Measurements from ENCODE around the gene ACTR8. TPM values are rescaled to one million over a fixed set of nuclear protein-coding genes. Genes with fewer than 3 reads are reported as not detected.
A peak's percentile ranks its signal among the peaks of the same experiment; 100 is the strongest.

Gene ACTR8
- total RNA-seq, 1 donor from 2014 or later: 20.9 TPM

- no peak overlapping the region for H3K9ac ChIP-seq (ENCODE audit: low read depth in 1 of 3, low read length in 3 of 3)
- H3K9me3 ChIP-seq (ENCODE audit: control insufficient read depth in 3 of 3, low read length in 3 of 3): no peaks in the 10 kb centered on the region
- no peaks in the 10 kb centered on the region for H3K27me3 ChIP-seq (ENCODE audit: control insufficient read depth in 3 of 3, insufficient read depth in 3 of 3, low read length in 3 of 3)
- H3K4me3 ChIP-seq (ENCODE audit: low read length in 3 of 3): no peak overlapping the region
- H3K27ac ChIP-seq (ENCODE audit: low read depth, low read length): no peak overlapping the region
- peaks cover 25 to 72% (median 41%) of the 10 kb centered on the region in 3 donors for H3K36me3 ChIP-seq (ENCODE audit: control insufficient read depth in 3 of 3, insufficient read depth in 3 of 3, low read length in 3 of 3)
- no peaks in the 10 kb centered on the region for H3K4me1 ChIP-seq (ENCODE audit: control insufficient read depth in 3 of 3, insufficient read depth in 3 of 3, low read length in 3 of 3)
Observed at GRCh38 chr3:53865732-53866499, 16.0 kb downstream of the ACTR8 start.

- peaks cover 20 to 67% (median 34%) of the 10 kb centered on the region in 3 donors for H3K36me3 ChIP-seq (ENCODE audit: control insufficient read depth in 3 of 3, insufficient read depth in 3 of 3, low read length in 3 of 3)
- no peaks in the 10 kb centered on the region for H3K4me1 ChIP-seq (ENCODE audit: control insufficient read depth in 3 of 3, insufficient read depth in 3 of 3, low read length in 3 of 3)
- H3K27ac ChIP-seq (ENCODE audit: low read depth, low read length): no peak overlapping the region
- no peak overlapping the region for H3K9ac ChIP-seq (ENCODE audit: low read depth in 1 of 3, low read length in 3 of 3)
- H3K9me3 ChIP-seq (ENCODE audit: control insufficient read depth in 3 of 3, low read length in 3 of 3): no peaks in the 10 kb centered on the region
- H3K27me3 ChIP-seq (ENCODE audit: control insufficient read depth in 3 of 3, insufficient read depth in 3 of 3, low read length in 3 of 3): no peaks in the 10 kb centered on the region
- H3K4me3 ChIP-seq (ENCODE audit: low read length in 3 of 3): no peak overlapping the region
Observed at GRCh38 chr3:53863145-53863544, 18.8 kb downstream of the ACTR8 start.

GRCh38 chr3:53862241-53862640 is 19.7 kb downstream of the ACTR8 start:
- Histone ChIP-seq H3K4me1 (ENCODE audit: control insufficient read depth in 3 of 3, insufficient read depth in 3 of 3, low read length in 3 of 3) (no peaks in the 10 kb centered on the region), H3K9ac (ENCODE audit: low read depth in 1 of 3, low read length in 3 of 3) (no peak overlapping the region), H3K9me3 (ENCODE audit: control insufficient read depth in 3 of 3, low read length in 3 of 3) (no peaks in the 10 kb centered on the region), H3K27ac (ENCODE audit: low read depth, low read length) (no peak overlapping the region), H3K27me3 (ENCODE audit: control insufficient read depth in 3 of 3, insufficient read depth in 3 of 3, low read length in 3 of 3) (no peaks in the 10 kb centered on the region), H3K4me3 (ENCODE audit: low read length in 3 of 3) (no peak overlapping the region), H3K36me3 (ENCODE audit: control insufficient read depth in 3 of 3, insufficient read depth in 3 of 3, low read length in 3 of 3) (peaks cover 20 to 62% (median 27%) of the 10 kb centered on the region in 3 donors)

GRCh38 chr3:53860196-53860595 is 21.8 kb downstream of the ACTR8 start:
- no peak overlapping the region for H3K9ac ChIP-seq (ENCODE audit: low read depth in 1 of 3, low read length in 3 of 3)
- no peaks in the 10 kb centered on the region for H3K4me1 ChIP-seq (ENCODE audit: control insufficient read depth in 3 of 3, insufficient read depth in 3 of 3, low read length in 3 of 3)
- H3K4me3 ChIP-seq (ENCODE audit: low read length in 3 of 3): no peak overlapping the region
- peaks cover 17 to 48% (median 27%) of the 10 kb centered on the region in 3 donors for H3K36me3 ChIP-seq (ENCODE audit: control insufficient read depth in 3 of 3, insufficient read depth in 3 of 3, low read length in 3 of 3)
- H3K27me3 ChIP-seq (ENCODE audit: control insufficient read depth in 3 of 3, insufficient read depth in 3 of 3, low read length in 3 of 3): no peaks in the 10 kb centered on the region
- no peak overlapping the region for H3K27ac ChIP-seq (ENCODE audit: low read depth, low read length)
- H3K9me3 ChIP-seq (ENCODE audit: control insufficient read depth in 3 of 3, low read length in 3 of 3): no peaks in the 10 kb centered on the region

GRCh38 chr3:53859178-53859577 is 22.8 kb downstream of the ACTR8 start:
- Histone ChIP-seq H3K4me3 (ENCODE audit: low read length in 3 of 3) (no peak overlapping the region), H3K9me3 (ENCODE audit: control insufficient read depth in 3 of 3, low read length in 3 of 3) (no peaks in the 10 kb centered on the region), H3K27me3 (ENCODE audit: control insufficient read depth in 3 of 3, insufficient read depth in 3 of 3, low read length in 3 of 3) (no peaks in the 10 kb centered on the region), H3K27ac (ENCODE audit: low read depth, low read length) (no peak overlapping the region), H3K4me1 (ENCODE audit: control insufficient read depth in 3 of 3, insufficient read depth in 3 of 3, low read length in 3 of 3) (no peaks in the 10 kb centered on the region), H3K36me3 (ENCODE audit: control insufficient read depth in 3 of 3, insufficient read depth in 3 of 3, low read length in 3 of 3) (peaks cover 13 to 40% (median 21%) of the 10 kb centered on the region in 3 donors), H3K9ac (ENCODE audit: low read depth in 1 of 3, low read length in 3 of 3) (no peak overlapping the region)

GRCh38 chr3:53858096-53858741 is 23.7 kb downstream of the ACTR8 start:
- H3K9ac ChIP-seq (ENCODE audit: low read depth in 1 of 3, low read length in 3 of 3): no peak overlapping the region
- H3K4me3 ChIP-seq (ENCODE audit: low read length in 3 of 3): no peak overlapping the region
- H3K9me3 ChIP-seq (ENCODE audit: control insufficient read depth in 3 of 3, low read length in 3 of 3): no peaks in the 10 kb centered on the region
- H3K27me3 ChIP-seq (ENCODE audit: control insufficient read depth in 3 of 3, insufficient read depth in 3 of 3, low read length in 3 of 3): no peaks in the 10 kb centered on the region
- H3K27ac ChIP-seq (ENCODE audit: low read depth, low read length): no peak overlapping the region
- no peaks in the 10 kb centered on the region for H3K4me1 ChIP-seq (ENCODE audit: control insufficient read depth in 3 of 3, insufficient read depth in 3 of 3, low read length in 3 of 3)
- H3K36me3 ChIP-seq (ENCODE audit: control insufficient read depth in 3 of 3, insufficient read depth in 3 of 3, low read length in 3 of 3): peaks cover 14 to 30% (median 21%) of the 10 kb centered on the region in 3 donors

GRCh38 chr3:53856964-53857363 is 25.0 kb downstream of the ACTR8 start:
- H3K4me3 ChIP-seq (ENCODE audit: low read length in 3 of 3): no peak overlapping the region
- peaks cover 14 to 22% (median 15%) of the 10 kb centered on the region in 3 donors for H3K36me3 ChIP-seq (ENCODE audit: control insufficient read depth in 3 of 3, insufficient read depth in 3 of 3, low read length in 3 of 3)
- no peaks in the 10 kb centered on the region for H3K4me1 ChIP-seq (ENCODE audit: control insufficient read depth in 3 of 3, insufficient read depth in 3 of 3, low read length in 3 of 3)
- no peaks in the 10 kb centered on the region for H3K27me3 ChIP-seq (ENCODE audit: control insufficient read depth in 3 of 3, insufficient read depth in 3 of 3, low read length in 3 of 3)
- H3K9ac ChIP-seq (ENCODE audit: low read depth in 1 of 3, low read length in 3 of 3): no peak overlapping the region
- no peaks in the 10 kb centered on the region for H3K9me3 ChIP-seq (ENCODE audit: control insufficient read depth in 3 of 3, low read length in 3 of 3)
- H3K27ac ChIP-seq (ENCODE audit: low read depth, low read length): no peak overlapping the region

GRCh38 chr3:53850895-53851294 is 31.1 kb downstream of the ACTR8 start:
- peaks cover 7 to 8% (median 7%) of the 10 kb centered on the region in 3 donors for H3K4me1 ChIP-seq (ENCODE audit: control insufficient read depth in 3 of 3, insufficient read depth in 3 of 3, low read length in 3 of 3)
- no peak overlapping the region for H3K9ac ChIP-seq (ENCODE audit: low read depth in 1 of 3, low read length in 3 of 3)
- H3K27me3 ChIP-seq (ENCODE audit: control insufficient read depth in 3 of 3, insufficient read depth in 3 of 3, low read length in 3 of 3): peaks cover 0 to 8% (median 7%) of the 10 kb centered on the region in 3 donors
- no peak overlapping the region for H3K27ac ChIP-seq (ENCODE audit: low read depth, low read length)
- no peak overlapping the region for H3K4me3 ChIP-seq (ENCODE audit: low read length in 3 of 3)
- peaks cover 0 to 3% (median 0%) of the 10 kb centered on the region in 3 donors for H3K36me3 ChIP-seq (ENCODE audit: control insufficient read depth in 3 of 3, insufficient read depth in 3 of 3, low read length in 3 of 3)
- no peaks in the 10 kb centered on the region for H3K9me3 ChIP-seq (ENCODE audit: control insufficient read depth in 3 of 3, low read length in 3 of 3)

- Histone ChIP-seq H3K27ac (ENCODE audit: low read depth, low read length) (no peak overlapping the region), H3K36me3 (ENCODE audit: control insufficient read depth in 3 of 3, insufficient read depth in 3 of 3, low read length in 3 of 3) (peaks cover 0 to 3% (median 0%) of the 10 kb centered on the region in 3 donors), H3K9me3 (ENCODE audit: control insufficient read depth in 3 of 3, low read length in 3 of 3) (no peaks in the 10 kb centered on the region), H3K4me1 (ENCODE audit: control insufficient read depth in 3 of 3, insufficient read depth in 3 of 3, low read length in 3 of 3) (peaks cover 11 to 14% (median 13%) of the 10 kb centered on the region in 3 donors), H3K9ac (ENCODE audit: low read depth in 1 of 3, low read length in 3 of 3) (no peak overlapping the region), H3K4me3 (ENCODE audit: low read length in 3 of 3) (no peak overlapping the region), H3K27me3 (ENCODE audit: control insufficient read depth in 3 of 3, insufficient read depth in 3 of 3, low read length in 3 of 3) (peaks cover 0 to 10% (median 8%) of the 10 kb centered on the region in 3 donors)
Observed at GRCh38 chr3:53849916-53850315, 32.0 kb downstream of the ACTR8 start.

- Histone ChIP-seq H3K4me3 (ENCODE audit: low read length in 3 of 3) (peak overlapping the region; percentile 74 to 80 (median 77)), H3K9me3 (ENCODE audit: control insufficient read depth in 3 of 3, low read length in 3 of 3) (no peaks in the 10 kb centered on the region), H3K4me1 (ENCODE audit: control insufficient read depth in 3 of 3, insufficient read depth in 3 of 3, low read length in 3 of 3) (peaks cover 11 to 14% (median 13%) of the 10 kb centered on the region in 3 donors), H3K27me3 (ENCODE audit: control insufficient read depth in 3 of 3, insufficient read depth in 3 of 3, low read length in 3 of 3) (peaks cover 0 to 10% (median 8%) of the 10 kb centered on the region in 3 donors), H3K36me3 (ENCODE audit: control insufficient read depth in 3 of 3, insufficient read depth in 3 of 3, low read length in 3 of 3) (no peaks in the 10 kb centered on the region), H3K27ac (ENCODE audit: low read depth, low read length) (no peak overlapping the region), H3K9ac (ENCODE audit: low read depth in 1 of 3, low read length in 3 of 3) (peak overlapping the region in 2 of 3 donors; percentile 79 to 89)
Observed at GRCh38 chr3:53846851-53847155, 35.1 kb downstream of the ACTR8 start.

All from skeletal muscle tissue (tissue), 4 donors.